Measurements from ENCODE around the gene MAML2.

- TF ChIP-seq CTCF (conservative IDR thresholded peaks at IDR 0.05), result no peak; the same call in 1 of the 2 replicates
- TF ChIP-seq EZH2 (IDR thresholded peaks at IDR 0.05; ENCODE audit: low read depth), result no peak
Observed at GRCh38 chr11:96338910-96339705, 3.9 kb downstream of the MAML2 start.

All from PC-9 (cell line).